HepG2 (cell line): ENCODE results near the gene SLC25A44. TPM values are rescaled to one million over a fixed set of nuclear protein-coding genes. Genes with fewer than 3 reads are reported as not detected.

Experiments used
- BRD4 ChIP-seq: sonication (generic); formaldehyde crosslinking; IDR thresholded peaks from 2 replicates; pipeline ENCODE4 v1.4.0; 2020; ENCODE audit warnings: missing genetic modification reagents
- FOXM1 ChIP-seq: sonication (generic); formaldehyde crosslinking; IDR thresholded peaks from 2 replicates; pipeline ENCODE4 v1.5.0; 2020; ENCODE audit warnings: missing genetic modification reagents
- HNRNPLL ChIP-seq: fragments of 200-400 bp; formaldehyde crosslinking; IDR thresholded peaks from 2 replicates; pipeline ENCODE4 v1.6.1; 2017; ENCODE audit warnings: mild to moderate bottlenecking, low read depth, low read length; ENCODE audit not compliant: poor library complexity, severe bottlenecking
- MTA3 ChIP-seq: sonication (generic); formaldehyde crosslinking; IDR thresholded peaks from 2 replicates; pipeline ENCODE4 v1.4.0; 2020; ENCODE audit warnings: missing genetic modification reagents
- NONO ChIP-seq, 2 experiments: fragments of 450-650 bp in 1 of 2; sonication (generic) in 1 of 2; formaldehyde crosslinking in 1 of 2; IDR thresholded peaks in 1 of 2; conservative IDR thresholded peaks in 1 of 2; 2 replicates each; pipeline versions ENCODE4 v1.6.1 to v1.8.0; 2017 to 2022; ENCODE audit warnings: mild to moderate bottlenecking in 1 of 2, missing genetic modification reagents in 1 of 2, moderate library complexity in 1 of 2
- PRPF4 ChIP-seq: fragments of 200-400 bp; formaldehyde crosslinking; IDR thresholded peaks from 2 replicates; pipeline ENCODE4 v1.6.1; 2016; ENCODE audit warnings: low read length, low read depth; ENCODE audit not compliant: poor library complexity, severe bottlenecking
- RFX3 ChIP-seq: IDR thresholded peaks from 2 replicates; pipeline ENCODE4 v1.6.1; 2016; ENCODE audit warnings: missing biosample characterization, missing genetic modification reagents
- RXRA ChIP-seq: sonication (generic); formaldehyde crosslinking; IDR thresholded peaks from 2 replicates; pipeline ENCODE4 v1.5.1; 2020; ENCODE audit warnings: missing genetic modification reagents
- ZBTB42 ChIP-seq: sonication (generic); formaldehyde crosslinking; IDR thresholded peaks from 2 replicates; pipeline ENCODE4 v1.5.0; 2020; ENCODE audit warnings: mild to moderate bottlenecking, missing genetic modification reagents
- ZBTB44 ChIP-seq: sonication (generic); formaldehyde crosslinking; IDR thresholded peaks from 2 replicates; pipeline ENCODE4 v1.4.0; 2020; ENCODE audit warnings: missing genetic modification reagents
- ZNF234 ChIP-seq: sonication (generic); formaldehyde crosslinking; conservative IDR thresholded peaks from 2 replicates; pipeline ENCODE4 v1.5.1; 2020; ENCODE audit warnings: mild to moderate bottlenecking, missing genetic modification reagents
- ZNF280B ChIP-seq: sonication (generic); formaldehyde crosslinking; IDR thresholded peaks from 2 replicates; pipeline ENCODE4 v1.5.0; 2020; ENCODE audit warnings: missing genetic modification reagents, mild to moderate bottlenecking, borderline replicate concordance
- ZNF350 ChIP-seq: sonication (generic); formaldehyde crosslinking; IDR thresholded peaks from 2 replicates; pipeline ENCODE4 v1.4.0; 2020; ENCODE audit warnings: mild to moderate bottlenecking, low read depth, missing genetic modification reagents, borderline replicate concordance
- ZNF510 ChIP-seq: sonication (generic); formaldehyde crosslinking; IDR thresholded peaks from 2 replicates; pipeline ENCODE4 v1.4.0; 2020; ENCODE audit warnings: low read depth, mild to moderate bottlenecking, missing genetic modification reagents
- ZNF530 ChIP-seq: sonication (generic); formaldehyde crosslinking; IDR thresholded peaks from 2 replicates; pipeline ENCODE4 v1.5.0; 2020; ENCODE audit warnings: low read depth, mild to moderate bottlenecking, missing genetic modification reagents
- ZNF720 ChIP-seq: sonication (generic); formaldehyde crosslinking; IDR thresholded peaks from 2 replicates; pipeline ENCODE4 v1.4.0; 2020; ENCODE audit warnings: missing genetic modification reagents
- polyA plus RNA-seq, 8 experiments: library from polyadenylated mRNA; depleted of rRNA in 3 of 8; stranded (reverse) in 7 of 8; unstranded in 1 of 8; fragments of >200 nt; fragmentation: Illumina TruSeq in 4 of 8; extraction: Trizol in 4 of 8; gene quantifications; 2 replicates each; pipeline versions ENCODE4 v1.2.1 to v1.2.3, GENCODE V29; 2011 to 2016; ENCODE audit warnings: low read depth in 4 of 8, missing spikeins in 1 of 8, mixed read lengths in 1 of 8; ENCODE audit not compliant: insufficient read depth in 1 of 8
- total RNA-seq, 5 experiments: library from RNA; depleted of rRNA; stranded (reverse); fragments of >200 nt; fragmentation: Illumina TruSeq; extraction: Trizol; gene quantifications; 2 replicates each; pipeline ENCODE4 v1.2.3, GENCODE V29; 2016; ENCODE audit warnings: low read depth in 1 of 5
- TF ChIP-seq, protein P1 (sequence below): IDR thresholded peaks from 2 replicates; pipeline ENCODE4 v1.6.1; 2016; ENCODE audit warnings: low read depth, missing genetic modification reagents, missing compliant biosample characterization
- TF ChIP-seq, protein P2 (sequence below): sonication (generic); formaldehyde crosslinking; IDR thresholded peaks from 2 replicates; pipeline ENCODE4 v1.4.0; 2020; ENCODE audit warnings: mild to moderate bottlenecking, missing genetic modification reagents
- TF ChIP-seq, protein P3 (sequence below): sonication (generic); formaldehyde crosslinking; IDR thresholded peaks from 2 replicates; pipeline ENCODE4 v1.8.1; 2023; ENCODE audit warnings: mild to moderate bottlenecking, missing genetic modification reagents

SLC25A44 gene
- total and polyA plus RNA-seq, 2 of the 13 experiments (the other 11 are each of a cell fraction or from before 2014, with no cell fraction given) = 10.7 to 13.4 TPM

DNA sequence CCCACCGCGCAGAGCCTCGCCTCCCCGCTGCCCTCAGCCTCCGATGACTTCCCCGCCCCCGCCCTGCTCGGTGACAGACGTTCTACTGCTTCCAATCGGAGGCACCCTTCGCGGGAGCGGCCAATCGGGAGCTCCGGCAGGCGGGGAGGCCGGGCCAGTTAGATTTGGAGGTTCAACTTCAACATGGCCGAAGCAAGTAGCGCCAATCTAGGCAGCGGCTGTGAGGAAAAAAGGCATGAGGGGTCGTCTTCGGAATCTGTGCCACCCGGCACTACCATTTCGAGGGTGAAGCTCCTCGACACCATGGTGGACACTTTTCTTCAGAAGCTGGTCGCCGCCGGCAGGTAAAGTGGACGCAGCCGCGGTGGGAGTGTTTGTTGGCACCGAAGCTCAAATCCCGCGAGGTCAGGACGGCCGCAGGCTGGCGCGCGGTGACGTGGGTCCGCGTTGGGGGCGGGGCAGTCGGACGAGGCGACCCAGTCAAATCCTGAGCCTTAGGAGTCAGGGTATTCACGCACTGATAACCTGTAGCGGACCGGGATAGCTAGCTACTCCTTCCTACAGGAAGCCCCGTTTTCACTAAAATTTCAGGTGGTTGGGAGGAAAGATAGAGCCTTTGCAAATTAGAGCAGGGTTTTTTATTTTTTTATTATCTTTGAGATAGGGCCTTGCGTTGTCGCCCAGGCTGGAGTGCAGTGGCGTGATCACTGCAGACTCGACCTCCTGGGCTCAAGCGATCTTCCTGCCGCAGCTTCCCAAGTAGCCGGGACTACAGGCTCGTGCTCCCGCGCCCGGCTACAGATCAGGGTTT is 19.1 kb downstream of the SLC25A44 start, which contains the start of gene PMF1 (continued):
- TF ChIP-seq HNRNPLL (peak; percentile 58), RFX3 (CRISPR knock-in tag) (no peak), ZNF720 (no peak), ZBTB44 (CRISPR knock-in tag) (no peak; the same call in 1 of the 2 replicates), ZNF350 (peak; percentile 83; the same call in 1 of the 2 replicates), ZNF280B (CRISPR knock-in tag) (peak; percentile 74; the same call in 1 of the 2 replicates), ZNF234 (no peak), ZBTB42 (no peak), BRD4 (peak; percentile 84), ZNF530 (CRISPR knock-in tag) (no peak), ZNF510 (CRISPR knock-in tag) (peak; percentile 61), NONO (IDR thresholded peaks at IDR 0.05) (no peak), NONO (CRISPR knock-in tag; conservative IDR thresholded peaks at IDR 0.05) (peak; percentile 74), FOXM1 (CRISPR knock-in tag) (no peak), MTA3 (CRISPR knock-in tag) (no peak), RXRA (CRISPR knock-in tag) (no peak; the same call in 1 of the 2 replicates), PRPF4 (no peak)
- TF ChIP-seq, protein P1, sequence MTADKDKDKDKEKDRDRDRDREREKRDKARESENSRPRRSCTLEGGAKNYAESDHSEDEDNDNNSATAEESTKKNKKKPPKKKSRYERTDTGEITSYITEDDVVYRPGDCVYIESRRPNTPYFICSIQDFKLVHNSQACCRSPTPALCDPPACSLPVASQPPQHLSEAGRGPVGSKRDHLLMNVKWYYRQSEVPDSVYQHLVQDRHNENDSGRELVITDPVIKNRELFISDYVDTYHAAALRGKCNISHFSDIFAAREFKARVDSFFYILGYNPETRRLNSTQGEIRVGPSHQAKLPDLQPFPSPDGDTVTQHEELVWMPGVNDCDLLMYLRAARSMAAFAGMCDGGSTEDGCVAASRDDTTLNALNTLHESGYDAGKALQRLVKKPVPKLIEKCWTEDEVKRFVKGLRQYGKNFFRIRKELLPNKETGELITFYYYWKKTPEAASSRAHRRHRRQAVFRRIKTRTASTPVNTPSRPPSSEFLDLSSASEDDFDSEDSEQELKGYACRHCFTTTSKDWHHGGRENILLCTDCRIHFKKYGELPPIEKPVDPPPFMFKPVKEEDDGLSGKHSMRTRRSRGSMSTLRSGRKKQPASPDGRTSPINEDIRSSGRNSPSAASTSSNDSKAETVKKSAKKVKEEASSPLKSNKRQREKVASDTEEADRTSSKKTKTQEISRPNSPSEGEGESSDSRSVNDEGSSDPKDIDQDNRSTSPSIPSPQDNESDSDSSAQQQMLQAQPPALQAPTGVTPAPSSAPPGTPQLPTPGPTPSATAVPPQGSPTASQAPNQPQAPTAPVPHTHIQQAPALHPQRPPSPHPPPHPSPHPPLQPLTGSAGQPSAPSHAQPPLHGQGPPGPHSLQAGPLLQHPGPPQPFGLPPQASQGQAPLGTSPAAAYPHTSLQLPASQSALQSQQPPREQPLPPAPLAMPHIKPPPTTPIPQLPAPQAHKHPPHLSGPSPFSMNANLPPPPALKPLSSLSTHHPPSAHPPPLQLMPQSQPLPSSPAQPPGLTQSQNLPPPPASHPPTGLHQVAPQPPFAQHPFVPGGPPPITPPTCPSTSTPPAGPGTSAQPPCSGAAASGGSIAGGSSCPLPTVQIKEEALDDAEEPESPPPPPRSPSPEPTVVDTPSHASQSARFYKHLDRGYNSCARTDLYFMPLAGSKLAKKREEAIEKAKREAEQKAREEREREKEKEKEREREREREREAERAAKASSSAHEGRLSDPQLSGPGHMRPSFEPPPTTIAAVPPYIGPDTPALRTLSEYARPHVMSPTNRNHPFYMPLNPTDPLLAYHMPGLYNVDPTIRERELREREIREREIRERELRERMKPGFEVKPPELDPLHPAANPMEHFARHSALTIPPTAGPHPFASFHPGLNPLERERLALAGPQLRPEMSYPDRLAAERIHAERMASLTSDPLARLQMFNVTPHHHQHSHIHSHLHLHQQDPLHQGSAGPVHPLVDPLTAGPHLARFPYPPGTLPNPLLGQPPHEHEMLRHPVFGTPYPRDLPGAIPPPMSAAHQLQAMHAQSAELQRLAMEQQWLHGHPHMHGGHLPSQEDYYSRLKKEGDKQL (CRISPR knock-in tag) = no peak
- TF ChIP-seq, protein P2, sequence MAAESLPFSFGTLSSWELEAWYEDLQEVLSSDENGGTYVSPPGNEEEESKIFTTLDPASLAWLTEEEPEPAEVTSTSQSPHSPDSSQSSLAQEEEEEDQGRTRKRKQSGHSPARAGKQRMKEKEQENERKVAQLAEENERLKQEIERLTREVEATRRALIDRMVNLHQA (CRISPR knock-in tag) = no peak
- TF ChIP-seq, protein P3, sequence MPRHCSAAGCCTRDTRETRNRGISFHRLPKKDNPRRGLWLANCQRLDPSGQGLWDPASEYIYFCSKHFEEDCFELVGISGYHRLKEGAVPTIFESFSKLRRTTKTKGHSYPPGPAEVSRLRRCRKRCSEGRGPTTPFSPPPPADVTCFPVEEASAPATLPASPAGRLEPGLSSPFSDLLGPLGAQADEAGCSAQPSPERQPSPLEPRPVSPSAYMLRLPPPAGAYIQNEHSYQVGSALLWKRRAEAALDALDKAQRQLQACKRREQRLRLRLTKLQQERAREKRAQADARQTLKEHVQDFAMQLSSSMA (CRISPR knock-in tag) = 0 out of 2 replicates have a peak, but pooled peaks have one; percentile 68
